Measurements from ENCODE around the gene AARS2. TPM values are rescaled to one million over a fixed set of nuclear protein-coding genes. Genes with fewer than 3 reads are reported as not detected.

AARS2 gene
- total RNA-seq, 1 experiment from 2014 or later = 28.9 TPM

DNA sequence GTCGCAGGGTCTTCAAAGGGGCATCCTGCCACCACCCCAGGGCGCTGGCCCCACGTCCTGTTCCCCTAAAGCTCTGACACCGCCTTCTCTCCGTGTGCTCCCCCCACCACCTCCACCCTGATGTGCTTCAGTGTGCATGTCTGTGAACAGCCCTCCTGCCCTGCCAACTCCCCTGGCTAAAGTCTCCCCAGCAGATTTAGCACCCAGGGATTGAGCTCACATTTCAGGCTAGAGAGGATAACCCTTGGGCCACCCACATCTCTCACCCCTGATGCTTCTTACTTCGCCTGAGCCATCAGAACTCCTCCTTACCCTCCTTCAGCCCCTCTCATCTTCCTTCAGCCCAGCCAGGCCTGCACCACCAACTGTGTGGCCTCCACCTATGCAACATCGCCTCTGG is 35.4 kb downstream of the AARS2 start:
- Mint-ChIP-seq H3K36me3 (no peaks in the 10 kb centered on the region), H3K27me3 (ENCODE audit: low read depth) (peaks cover 37% of the 10 kb centered on the region), H3K9me3 (no peaks in the 10 kb centered on the region), H3K4me3 (no peak overlapping the region), H3K4me1 (peaks cover 7% of the 10 kb centered on the region), H3K27ac (no peak overlapping the region)
- POLR2A ChIA-PET = no interaction called here
- CTCF ChIA-PET = interaction anchor here (0.6 to 3.8 kb wide), 4 partner anchors 10 to 215 kb away, joined by 3 to 20 read pairs (median 6); partner anchors contain the start of gene AARS2
- no peak for ATAC-seq
- TF ChIP-seq CREB1 (CRISPR knock-in tag; IDR thresholded peaks at IDR 0.05) (no peak), CREM (CRISPR knock-in tag; IDR thresholded peaks at IDR 0.05) (no peak), ATF1 (CRISPR knock-in tag; IDR thresholded peaks at IDR 0.05) (no peak), EMX1 (CRISPR knock-in tag; IDR thresholded peaks at IDR 0.05) (no peak), FOXJ3 (CRISPR knock-in tag; IDR thresholded peaks at IDR 0.05; ENCODE audit: borderline replicate concordance) (no peak), HMGA2 (CRISPR knock-in tag; IDR thresholded peaks at IDR 0.05) (no peak), MYBL2 (CRISPR knock-in tag; IDR thresholded peaks at IDR 0.05) (no peak), SP1 (CRISPR knock-in tag; conservative IDR thresholded peaks at IDR 0.05) (no peak), CBFB (CRISPR knock-in tag; IDR thresholded peaks at IDR 0.05; ENCODE audit: low read depth) (no peak), ZNF317 (CRISPR knock-in tag; IDR thresholded peaks at IDR 0.05; ENCODE audit: borderline replicate concordance, low read depth) (no peak), TCF7 (CRISPR knock-in tag; IDR thresholded peaks at IDR 0.05; ENCODE audit: low read depth) (no peak)
- TF ChIP-seq, protein P1, sequence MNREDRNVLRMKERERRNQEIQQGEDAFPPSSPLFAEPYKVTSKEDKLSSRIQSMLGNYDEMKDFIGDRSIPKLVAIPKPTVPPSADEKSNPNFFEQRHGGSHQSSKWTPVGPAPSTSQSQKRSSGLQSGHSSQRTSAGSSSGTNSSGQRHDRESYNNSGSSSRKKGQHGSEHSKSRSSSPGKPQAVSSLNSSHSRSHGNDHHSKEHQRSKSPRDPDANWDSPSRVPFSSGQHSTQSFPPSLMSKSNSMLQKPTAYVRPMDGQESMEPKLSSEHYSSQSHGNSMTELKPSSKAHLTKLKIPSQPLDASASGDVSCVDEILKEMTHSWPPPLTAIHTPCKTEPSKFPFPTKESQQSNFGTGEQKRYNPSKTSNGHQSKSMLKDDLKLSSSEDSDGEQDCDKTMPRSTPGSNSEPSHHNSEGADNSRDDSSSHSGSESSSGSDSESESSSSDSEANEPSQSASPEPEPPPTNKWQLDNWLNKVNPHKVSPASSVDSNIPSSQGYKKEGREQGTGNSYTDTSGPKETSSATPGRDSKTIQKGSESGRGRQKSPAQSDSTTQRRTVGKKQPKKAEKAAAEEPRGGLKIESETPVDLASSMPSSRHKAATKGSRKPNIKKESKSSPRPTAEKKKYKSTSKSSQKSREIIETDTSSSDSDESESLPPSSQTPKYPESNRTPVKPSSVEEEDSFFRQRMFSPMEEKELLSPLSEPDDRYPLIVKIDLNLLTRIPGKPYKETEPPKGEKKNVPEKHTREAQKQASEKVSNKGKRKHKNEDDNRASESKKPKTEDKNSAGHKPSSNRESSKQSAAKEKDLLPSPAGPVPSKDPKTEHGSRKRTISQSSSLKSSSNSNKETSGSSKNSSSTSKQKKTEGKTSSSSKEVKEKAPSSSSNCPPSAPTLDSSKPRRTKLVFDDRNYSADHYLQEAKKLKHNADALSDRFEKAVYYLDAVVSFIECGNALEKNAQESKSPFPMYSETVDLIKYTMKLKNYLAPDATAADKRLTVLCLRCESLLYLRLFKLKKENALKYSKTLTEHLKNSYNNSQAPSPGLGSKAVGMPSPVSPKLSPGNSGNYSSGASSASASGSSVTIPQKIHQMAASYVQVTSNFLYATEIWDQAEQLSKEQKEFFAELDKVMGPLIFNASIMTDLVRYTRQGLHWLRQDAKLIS (CRISPR knock-in tag; IDR thresholded peaks at IDR 0.05; ENCODE audit: borderline replicate concordance) = no peak
- TF ChIP-seq, protein P2, sequence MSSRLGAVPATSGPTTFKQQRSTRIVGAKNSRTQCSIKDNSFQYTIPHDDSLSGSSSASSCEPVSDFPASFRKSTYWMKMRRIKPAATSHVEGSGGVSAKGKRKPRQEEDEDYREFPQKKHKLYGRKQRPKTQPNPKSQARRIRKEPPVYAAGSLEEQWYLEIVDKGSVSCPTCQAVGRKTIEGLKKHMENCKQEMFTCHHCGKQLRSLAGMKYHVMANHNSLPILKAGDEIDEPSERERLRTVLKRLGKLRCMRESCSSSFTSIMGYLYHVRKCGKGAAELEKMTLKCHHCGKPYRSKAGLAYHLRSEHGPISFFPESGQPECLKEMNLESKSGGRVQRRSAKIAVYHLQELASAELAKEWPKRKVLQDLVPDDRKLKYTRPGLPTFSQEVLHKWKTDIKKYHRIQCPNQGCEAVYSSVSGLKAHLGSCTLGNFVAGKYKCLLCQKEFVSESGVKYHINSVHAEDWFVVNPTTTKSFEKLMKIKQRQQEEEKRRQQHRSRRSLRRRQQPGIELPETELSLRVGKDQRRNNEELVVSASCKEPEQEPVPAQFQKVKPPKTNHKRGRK (CRISPR knock-in tag; IDR thresholded peaks at IDR 0.05; ENCODE audit: borderline replicate concordance) = no peak
- TF ChIP-seq, protein P3, sequence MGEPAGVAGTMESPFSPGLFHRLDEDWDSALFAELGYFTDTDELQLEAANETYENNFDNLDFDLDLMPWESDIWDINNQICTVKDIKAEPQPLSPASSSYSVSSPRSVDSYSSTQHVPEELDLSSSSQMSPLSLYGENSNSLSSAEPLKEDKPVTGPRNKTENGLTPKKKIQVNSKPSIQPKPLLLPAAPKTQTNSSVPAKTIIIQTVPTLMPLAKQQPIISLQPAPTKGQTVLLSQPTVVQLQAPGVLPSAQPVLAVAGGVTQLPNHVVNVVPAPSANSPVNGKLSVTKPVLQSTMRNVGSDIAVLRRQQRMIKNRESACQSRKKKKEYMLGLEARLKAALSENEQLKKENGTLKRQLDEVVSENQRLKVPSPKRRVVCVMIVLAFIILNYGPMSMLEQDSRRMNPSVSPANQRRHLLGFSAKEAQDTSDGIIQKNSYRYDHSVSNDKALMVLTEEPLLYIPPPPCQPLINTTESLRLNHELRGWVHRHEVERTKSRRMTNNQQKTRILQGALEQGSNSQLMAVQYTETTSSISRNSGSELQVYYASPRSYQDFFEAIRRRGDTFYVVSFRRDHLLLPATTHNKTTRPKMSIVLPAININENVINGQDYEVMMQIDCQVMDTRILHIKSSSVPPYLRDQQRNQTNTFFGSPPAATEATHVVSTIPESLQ (CRISPR knock-in tag; IDR thresholded peaks at IDR 0.05) = no peak
- TF ChIP-seq, protein P4, sequence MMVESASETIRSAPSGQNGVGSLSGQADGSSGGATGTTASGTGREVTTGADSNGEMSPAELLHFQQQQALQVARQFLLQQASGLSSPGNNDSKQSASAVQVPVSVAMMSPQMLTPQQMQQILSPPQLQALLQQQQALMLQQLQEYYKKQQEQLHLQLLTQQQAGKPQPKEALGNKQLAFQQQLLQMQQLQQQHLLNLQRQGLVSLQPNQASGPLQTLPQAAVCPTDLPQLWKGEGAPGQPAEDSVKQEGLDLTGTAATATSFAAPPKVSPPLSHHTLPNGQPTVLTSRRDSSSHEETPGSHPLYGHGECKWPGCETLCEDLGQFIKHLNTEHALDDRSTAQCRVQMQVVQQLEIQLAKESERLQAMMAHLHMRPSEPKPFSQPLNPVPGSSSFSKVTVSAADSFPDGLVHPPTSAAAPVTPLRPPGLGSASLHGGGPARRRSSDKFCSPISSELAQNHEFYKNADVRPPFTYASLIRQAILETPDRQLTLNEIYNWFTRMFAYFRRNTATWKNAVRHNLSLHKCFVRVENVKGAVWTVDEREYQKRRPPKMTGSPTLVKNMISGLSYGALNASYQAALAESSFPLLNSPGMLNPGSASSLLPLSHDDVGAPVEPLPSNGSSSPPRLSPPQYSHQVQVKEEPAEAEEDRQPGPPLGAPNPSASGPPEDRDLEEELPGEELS (CRISPR knock-in tag; IDR thresholded peaks at IDR 0.05) = no peak
- no peak for DNase-seq (ENCODE audit: low spot score)
